Motor neuron (in vitro differentiated cells): Measurements from ENCODE around the gene ENO1. TPM values are rescaled to one million over a fixed set of nuclear protein-coding genes. Genes with fewer than 3 reads are reported as not detected.
"Not testable (repeated sequence)": the region's sequence is repeated elsewhere in the genome, so short reads cannot be mapped to it uniquely, and the experiment has no call there.

Experiments used
- ATAC-seq, 8 experiments: fragments of 200-7000 bp; cut with Tn5 transposase; replicated peaks in 6 of 8; 2 replicates each; pipeline ENCODE4 v1.8.0; 2021; ENCODE audit warnings: mild to moderate bottlenecking in 8 of 8, moderate library complexity in 8 of 8
- H3K27ac ChIP-seq, 2 donors: fragments of 250-450 bp; sonication (Bioruptor Pico); 2 replicates each; pipeline ENCODE4 v1.9.0; 2021; ENCODE audit warnings: antibody characterized with exemption in 2 of 2, mild to moderate bottlenecking in 2 of 2, moderate library complexity in 1 of 2
- H3K4me1 ChIP-seq, 2 donors: fragments of 250-450 bp; sonication (Bioruptor Pico); replicated peaks in 1 of 2; 2 replicates each; pipeline ENCODE4 v1.6.1; 2021; ENCODE audit warnings: antibody characterized with exemption in 2 of 2, mild to moderate bottlenecking in 2 of 2, moderate library complexity in 1 of 2
- H3K4me3 ChIP-seq, 5 donors: fragments of 250-450 bp; sonication (Bioruptor Pico); 2 replicates each; pipeline ENCODE4 v1.9.0; 2021; ENCODE audit warnings: antibody characterized with exemption in 5 of 5, mild to moderate bottlenecking in 5 of 5, moderate library complexity in 4 of 5
- WGBS, 10 experiments: fragments of 450-650 bp; shearing (Covaris generic); methylation state at CpG; one replicate each; pipeline ENCODE4 v1.0.0; 2022; 5-methylcytosine and 5-hydroxymethylcytosine counted together
- in situ Hi-C, 9 experiments: fragments of 400-800 bp; cut with MboI; loops; one replicate each; pipeline ENCODE4 v1.15.0; 2021; ENCODE audit warnings: low sequenced_read_pairs in 9 of 9, low pct_unique_long_range_greater_than_20kb in 2 of 9; ENCODE audit not compliant: unreplicated experiment in 9 of 9
- total RNA-seq, 8 experiments: library from RNA; unstranded; fragments of 300-600 nt; gene quantifications; 2 replicates each; pipeline versions ENCODE4 v1.2.3 to v1.2.4, GENCODE V29; 2022

The ENO1 gene
- total RNA-seq, 8 experiments from 2014 or later: 1,090 to 3,052 (median 1,563) TPM

DNA sequence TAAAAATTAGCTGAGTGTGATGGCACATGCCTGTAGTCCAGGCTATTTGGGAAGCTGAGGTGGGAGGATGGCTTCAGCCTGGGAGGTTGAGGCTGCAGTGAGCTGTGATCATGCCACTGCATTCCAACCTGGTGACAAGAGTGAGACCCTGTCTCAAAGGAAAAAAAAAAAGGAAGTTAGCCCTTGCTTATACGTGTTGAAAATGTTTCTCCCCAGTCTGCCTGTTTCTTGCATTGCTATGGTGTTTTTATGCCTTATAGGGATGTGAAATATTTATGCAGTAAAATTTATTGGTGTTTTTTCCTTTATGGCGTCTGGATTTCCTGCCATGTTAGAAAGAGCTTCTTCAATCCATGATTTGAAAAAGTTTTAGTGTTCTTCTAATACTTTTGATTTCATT is 57.4 kb downstream of the ENO1 start:
- no peak for ATAC-seq
- no peak overlapping the region for H3K4me3 ChIP-seq
- in situ Hi-C loops: no loop called here
- peaks cover 11 to 13% of the 10 kb centered on the region in 2 donors for H3K4me1 ChIP-seq
- no peak overlapping the region for H3K27ac ChIP-seq
- WGBS, 10 experiments: 26 to 83% (median 50%) methylated on average over 1 to 2 of the region's 2 CpGs; no CpG with 5 or more reads in 1 of the 10 experiments

DNA sequence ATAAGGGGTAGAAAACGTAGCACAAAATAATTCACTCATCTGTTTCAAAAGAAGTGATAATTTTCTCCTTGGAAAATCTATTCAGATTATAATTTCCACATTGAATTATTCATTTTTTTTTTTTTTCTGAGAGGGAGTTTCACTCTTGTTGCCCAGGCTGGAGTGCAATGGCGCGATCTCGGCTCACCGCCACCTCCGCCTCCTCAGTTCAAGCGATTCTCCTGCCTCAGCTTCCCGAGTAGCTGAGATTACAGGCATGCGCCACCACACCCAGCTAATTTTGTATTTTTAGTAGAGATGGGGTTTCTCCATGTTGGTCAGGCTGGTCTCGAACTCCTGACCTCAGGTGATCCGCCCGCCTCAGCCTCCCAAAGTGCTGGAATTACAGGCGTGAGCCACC is 59.7 kb downstream of the ENO1 start:
- H3K27ac ChIP-seq: peak overlapping the region; percentile 7 to 96
- peaks cover 18 to 20% of the 10 kb centered on the region in 2 donors for H3K4me1 ChIP-seq
- in situ Hi-C loops, ATAC-seq: not testable (repeated sequence)
- H3K4me3 ChIP-seq: peak overlapping the region; percentile 58 to 95 (median 82)
- WGBS, 10 experiments: 0 to 93% (median 60%) methylated on average over 1 to 7 of the region's 13 CpGs; no CpG with 5 or more reads in 3 of the 10 experiments

DNA sequence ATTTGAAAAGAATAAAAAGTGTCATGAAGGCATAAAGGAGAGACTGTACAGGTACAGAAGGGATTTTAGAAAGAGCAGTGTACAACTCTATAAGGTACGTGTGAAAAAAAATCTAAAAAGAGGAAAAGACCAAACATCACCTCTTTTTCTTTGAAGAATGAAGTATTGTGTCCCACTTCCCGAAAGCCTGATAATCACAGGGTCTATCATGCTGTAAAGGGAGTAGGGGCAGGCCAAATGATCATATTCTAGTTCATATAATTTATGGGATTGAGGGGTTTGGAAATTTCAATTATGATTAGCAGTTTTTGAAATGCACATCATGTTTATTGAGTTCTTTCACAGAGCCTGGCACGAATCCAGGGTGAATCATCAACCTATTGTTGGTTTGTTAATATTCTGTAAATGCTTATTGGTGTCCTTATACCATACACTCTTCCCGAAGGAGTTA is 60.1 kb downstream of the ENO1 start:
- H3K4me3 ChIP-seq: peak overlapping the region; percentile 58 to 95 (median 82)
- peak in 2 of 8 experiments; percentile 1 to 2 for ATAC-seq
- peaks cover 18 to 20% of the 10 kb centered on the region in 2 donors for H3K4me1 ChIP-seq
- H3K27ac ChIP-seq: peak overlapping the region; percentile 90 to 96
- WGBS, 10 experiments: 0 to 57% (median 1%) methylated on average over 1 to 4 of the region's 4 CpGs
- in situ Hi-C loops: no loop called here

DNA sequence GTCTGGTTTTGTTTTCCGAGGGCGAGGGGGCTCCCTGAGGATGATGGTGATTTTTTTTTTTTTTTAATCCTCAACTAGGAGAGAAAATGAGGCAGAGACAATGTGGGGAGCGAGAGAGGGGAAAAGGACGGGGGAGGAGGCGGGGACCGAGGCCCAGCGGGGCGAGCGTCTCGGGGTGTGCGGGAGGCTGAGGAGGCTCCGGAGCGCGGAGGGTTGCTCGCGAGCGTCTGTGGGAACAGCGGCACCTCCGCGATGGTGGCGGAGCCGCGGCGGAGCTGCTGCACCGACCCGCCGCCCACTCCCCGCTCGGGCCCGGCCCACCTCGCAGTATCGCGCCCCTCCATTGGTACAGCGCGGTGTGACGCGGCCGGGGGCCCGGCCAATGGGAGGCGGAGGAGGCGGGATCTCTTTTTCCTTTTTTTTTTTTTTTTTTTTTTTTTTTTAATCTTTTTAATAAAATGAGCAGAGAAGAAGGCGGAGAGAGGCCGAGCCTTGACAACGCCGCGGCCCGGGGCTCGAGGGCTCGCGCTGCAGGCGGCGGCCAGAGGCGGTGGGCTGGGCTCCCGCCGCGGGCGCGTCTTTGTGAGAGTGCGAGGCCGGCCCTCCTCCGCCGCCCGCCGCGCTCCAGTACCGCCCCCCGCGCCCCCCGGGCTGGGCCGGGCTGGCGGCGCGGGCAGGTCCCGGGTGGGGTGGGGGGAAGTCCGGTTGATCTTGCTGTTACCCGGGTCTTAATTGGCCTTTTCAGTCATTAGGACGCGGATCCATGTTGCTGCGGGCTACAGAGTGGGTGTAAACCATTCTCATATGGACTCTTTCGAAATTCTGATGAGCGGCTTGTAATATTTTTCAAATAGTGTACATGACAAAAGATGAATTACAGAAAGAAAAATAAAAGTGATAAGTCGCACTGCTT is 60.8 kb downstream of the ENO1 start, which contains the start of gene RERE:
Gene RERE, minus strand, starts transcription at position 229 of the 913 bp plus-strand sequence.
- Histone ChIP-seq H3K4me1 (peaks cover 13 to 21% of the 10 kb centered on the region in 2 donors), H3K27ac (peak within 1 kb of the TSS; percentile 90 to 96), H3K4me3 (peak within 1 kb of the TSS; percentile 58 to 95 (median 82))
- peak; percentile 86 to 95 (median 94) for ATAC-seq
- WGBS, 10 experiments: 0 to 1% (median 0%) methylated on average over 1 to 7 of the region's 82 CpGs; no CpG with 5 or more reads in 1 of the 10 experiments
- in situ Hi-C loops: no loop called here

DNA sequence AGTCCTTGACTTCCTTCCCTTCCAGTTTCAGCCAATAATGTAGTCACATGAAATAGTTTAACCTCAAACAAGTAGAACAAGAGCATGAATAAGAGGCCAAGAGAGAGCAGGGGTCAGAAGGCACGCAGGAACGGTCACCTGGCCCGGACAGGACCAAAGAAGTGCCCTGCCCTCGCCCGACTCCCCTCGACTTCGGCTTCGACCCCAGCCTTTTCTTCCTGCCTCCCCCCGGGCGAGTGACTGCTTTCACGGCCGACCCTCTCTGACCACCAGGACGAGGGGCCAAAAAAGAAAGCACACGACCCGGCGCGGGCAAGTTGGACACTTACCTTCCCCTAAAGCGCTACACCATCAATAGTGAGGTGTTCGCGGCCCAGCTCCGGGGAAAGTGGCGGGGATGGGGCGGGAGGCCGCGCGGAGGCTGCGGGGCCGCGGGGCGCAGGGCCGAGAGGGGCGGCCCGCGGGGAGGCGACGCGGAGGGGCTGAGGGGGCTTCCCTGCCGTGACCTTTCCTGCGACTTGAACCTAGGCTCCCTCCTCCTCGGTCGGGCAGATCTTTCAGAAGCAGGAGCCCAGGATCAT is 61.6 kb downstream of the ENO1 start:
- ATAC-seq: peak; percentile 6 to 20 (median 10)
- Histone ChIP-seq H3K4me3 (peak overlapping the region; percentile 58 to 95 (median 82)), H3K4me1 (peaks cover 8 to 20% of the 10 kb centered on the region in 2 donors), H3K27ac (peak overlapping the region; percentile 90 to 93)
- in situ Hi-C loops: no loop called here
- WGBS, 10 experiments: 0 to 8% (median 0%) methylated on average over 1 to 26 of the region's 41 CpGs; no CpG with 5 or more reads in 3 of the 10 experiments

DNA sequence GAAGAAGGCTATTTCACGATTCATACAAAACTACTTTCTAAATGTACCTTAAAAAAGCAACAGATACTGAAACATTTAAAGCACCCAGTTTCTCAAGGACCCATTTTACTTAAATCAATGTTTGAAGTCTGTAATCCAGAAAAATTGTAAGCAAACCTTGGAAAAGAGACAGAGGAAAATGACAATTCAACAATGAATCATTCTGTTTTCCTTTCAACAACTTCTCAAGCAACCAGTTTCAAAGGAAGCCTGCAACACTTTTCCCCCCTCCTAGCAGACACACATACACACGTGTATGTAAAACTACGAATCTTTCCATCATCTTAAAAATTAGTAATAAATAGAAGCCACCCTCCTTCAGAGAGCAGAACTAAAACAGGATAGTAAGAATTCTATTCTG is 62.2 kb downstream of the ENO1 start:
- Histone ChIP-seq H3K27ac (peak overlapping the region; percentile 90 to 93), H3K4me3 (peak overlapping the region; percentile 58 to 95 (median 82))
- 0 to 8% (median 0%) methylated on average over 1 to 3 of the region's 3 CpGs for WGBS, 10 experiments

DNA sequence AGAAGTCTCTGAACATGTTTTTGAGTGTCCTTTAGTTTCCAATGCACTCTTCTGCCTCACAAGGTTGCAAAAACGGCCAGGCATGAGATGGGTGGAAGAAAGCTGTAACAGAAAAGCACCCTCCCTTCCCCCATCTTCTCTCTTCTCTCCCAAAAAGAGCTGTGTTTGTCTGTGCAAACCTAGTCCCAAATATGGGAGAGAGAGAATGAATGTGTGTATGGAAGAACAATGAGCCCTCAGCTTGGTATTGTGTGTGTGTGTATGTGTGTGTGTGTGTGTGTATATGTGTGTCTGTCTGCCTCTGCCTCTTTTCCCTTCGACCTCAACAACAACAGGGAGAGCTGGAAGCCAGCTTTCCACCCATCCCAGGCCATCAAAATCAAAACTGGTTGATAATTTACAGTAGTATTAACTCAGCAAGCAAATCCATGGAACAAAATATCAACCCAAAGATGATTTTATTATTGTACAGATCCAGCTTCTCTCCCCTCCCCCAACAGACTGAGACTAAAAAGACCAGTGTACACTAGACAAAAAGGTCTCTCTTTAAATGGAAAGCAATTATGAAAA is 62.8 kb downstream of the ENO1 start:
- 0% methylated on average over 1 to 2 of the region's 2 CpGs; no CpG with 5 or more reads in 5 of the 10 experiments for WGBS, 10 experiments
- Histone ChIP-seq H3K4me3 (peak overlapping the region; percentile 58 to 95 (median 82)), H3K4me1 (peaks cover 12 to 20% of the 10 kb centered on the region in 2 donors), H3K27ac (peak overlapping the region; percentile 90 to 93)
- in situ Hi-C loops: no loop called here
- no peak for ATAC-seq

More for the DNA sequence above, 62.2 kb downstream of the ENO1 start:
- in situ Hi-C loops: no loop called here
- H3K4me1 ChIP-seq: peaks cover 12 to 20% of the 10 kb centered on the region in 2 donors
- no peak for ATAC-seq

DNA sequence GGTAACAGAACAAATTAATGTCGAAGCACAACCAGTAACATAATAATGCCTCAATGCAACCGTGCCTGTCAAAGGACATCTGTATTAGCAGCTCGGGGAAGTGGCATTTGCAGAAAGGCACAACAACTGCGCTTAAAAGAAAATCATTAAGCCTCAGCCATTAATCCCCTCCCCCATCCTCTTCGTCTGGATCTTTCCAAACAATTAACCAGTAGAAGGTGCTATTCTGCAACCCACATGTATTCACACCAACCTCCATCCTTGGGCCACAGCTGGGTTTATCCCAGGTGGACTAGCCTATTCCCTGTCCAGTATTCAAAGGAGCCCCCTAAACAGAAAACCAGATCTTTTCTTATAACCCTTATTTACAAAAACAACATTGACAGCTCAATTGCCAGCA is 63.6 kb downstream of the ENO1 start:
- in situ Hi-C loops: no loop called here
- Histone ChIP-seq H3K27ac (peak overlapping the region; percentile 90 to 93), H3K4me3 (peak overlapping the region; percentile 58 to 95 (median 82)), H3K4me1 (peaks cover 12 to 20% of the 10 kb centered on the region in 2 donors)
- ATAC-seq: peak in 1 of 8 experiments; percentile 12
- 0 to 71% (median 15%) methylated on average over 1 to 5 of the region's 5 CpGs; no CpG with 5 or more reads in 1 of the 10 experiments for WGBS, 10 experiments

DNA sequence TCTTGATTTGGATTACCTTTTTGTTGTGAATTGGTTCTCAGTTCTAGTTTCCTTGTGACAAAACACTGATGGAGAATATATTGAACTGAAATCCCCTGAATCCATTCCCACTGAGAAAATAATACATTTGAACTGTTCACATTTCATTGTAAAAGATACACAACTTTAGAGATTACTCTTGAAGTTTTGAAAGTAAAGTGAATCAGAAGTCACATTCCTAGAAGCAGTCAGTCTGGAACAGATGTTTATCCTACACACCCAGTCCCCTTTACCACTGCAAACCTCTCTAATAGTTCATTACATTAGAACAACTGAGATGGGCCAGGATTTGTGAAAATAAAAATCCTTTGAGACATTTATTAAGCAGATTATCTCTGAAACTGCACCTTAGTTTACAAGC is 64.5 kb downstream of the ENO1 start:
- Histone ChIP-seq H3K4me3 (peak overlapping the region in 1 of 5 donors; percentile 58), H3K4me1 (peaks cover 12 to 20% of the 10 kb centered on the region in 2 donors), H3K27ac (no peak overlapping the region)
- ATAC-seq: no peak
- in situ Hi-C loops: no loop called here

DNA sequence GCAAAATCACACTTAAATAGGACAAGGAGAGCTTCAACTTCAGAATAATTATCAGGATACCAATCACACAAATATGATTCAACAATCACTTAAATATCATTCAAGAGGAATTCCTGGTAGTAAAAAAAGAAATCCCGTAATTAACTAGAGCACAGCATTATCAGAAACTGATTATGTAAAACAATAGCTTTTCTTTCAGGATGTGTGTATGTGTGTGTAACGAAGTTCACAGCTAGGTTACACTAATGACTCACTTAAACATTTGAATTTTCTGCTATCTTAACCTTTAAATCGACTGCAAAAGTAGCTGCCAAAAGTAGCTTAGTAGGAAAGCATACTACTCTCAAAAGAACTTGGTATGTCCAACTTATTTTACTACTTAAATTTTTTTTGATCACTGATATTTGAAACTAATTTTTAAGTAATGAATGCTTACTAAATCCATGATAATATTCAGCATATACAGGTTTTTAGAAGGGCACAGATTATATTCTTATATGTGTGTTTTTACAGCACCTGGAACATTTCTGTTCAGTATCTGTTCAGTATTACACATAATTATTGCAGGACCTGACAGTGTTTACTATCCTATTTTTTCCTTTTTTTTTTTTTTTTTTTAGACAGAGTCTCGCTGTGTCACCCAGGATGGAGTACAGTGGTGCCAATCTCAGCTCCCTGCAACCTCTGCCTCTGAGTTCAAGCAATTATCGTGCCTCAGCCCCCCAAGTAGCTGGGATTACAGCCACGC is 65.3 kb downstream of the ENO1 start:
- in situ Hi-C loops: no loop called here
- no peak overlapping the region for H3K27ac ChIP-seq

DNA sequence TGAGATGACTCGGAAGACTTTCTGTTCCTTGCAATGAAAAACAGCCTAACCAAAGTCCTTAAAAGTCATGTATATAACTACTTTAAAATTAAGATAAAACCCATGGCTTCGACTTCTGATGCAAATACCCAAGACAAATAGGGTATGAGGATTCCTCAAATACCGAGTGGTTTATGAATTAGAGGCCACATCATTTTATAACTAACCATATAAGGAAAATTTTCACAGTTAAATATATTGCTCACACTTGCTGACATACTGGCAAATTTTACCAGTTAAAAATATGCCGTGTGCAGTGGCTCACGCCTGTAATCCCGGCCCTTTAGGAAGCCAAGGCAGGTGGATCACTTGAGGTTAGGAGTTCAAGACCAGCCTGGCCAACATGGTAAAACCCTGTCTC is 66.4 kb downstream of the ENO1 start:
- in situ Hi-C loops: no loop called here
- Histone ChIP-seq H3K27ac (no peak overlapping the region), H3K4me1 (peaks cover 12 to 16% of the 10 kb centered on the region in 2 donors), H3K4me3 (no peak overlapping the region)
- 73 to 100% (median 89%) methylated on average over 1 to 6 of the region's 6 CpGs for WGBS, 10 experiments
- no peak for ATAC-seq

More for the DNA sequence above, 65.3 kb downstream of the ENO1 start:
- ATAC-seq: no peak
- 41 to 100% (median 80%) methylated on average over 1 to 6 of the region's 6 CpGs for WGBS, 10 experiments
- Histone ChIP-seq H3K4me3 (no peak overlapping the region), H3K4me1 (peaks cover 12 to 16% of the 10 kb centered on the region in 2 donors)
